Lung microvascular endothelial cell (primary cell): ENCODE measurements around the gene TBX2. TPM values are rescaled to one million over a fixed set of nuclear protein-coding genes. Genes with fewer than 3 reads are reported as not detected.

Experiments used
- DNase-seq, 2 donors: peaks; one replicate each; pipeline versions ENCODE4 v3.0.0 to v3.0.0-alpha.2; 2010; ENCODE audit warnings: low read depth in 2 of 2
- total RNA-seq: library from RNA; depleted of rRNA; stranded (reverse); fragments of >200 nt; gene quantifications from 2 replicates; pipeline ENCODE4 v1.2.1, GENCODE V29; 2014

TBX2 gene
- total RNA-seq, 1 donor from 2014 or later: under 0.01 TPM

- no peak for DNase-seq
Measured at GRCh38 chr17:61368832-61369450, 30.7 kb upstream of the TBX2 start.

DNA sequence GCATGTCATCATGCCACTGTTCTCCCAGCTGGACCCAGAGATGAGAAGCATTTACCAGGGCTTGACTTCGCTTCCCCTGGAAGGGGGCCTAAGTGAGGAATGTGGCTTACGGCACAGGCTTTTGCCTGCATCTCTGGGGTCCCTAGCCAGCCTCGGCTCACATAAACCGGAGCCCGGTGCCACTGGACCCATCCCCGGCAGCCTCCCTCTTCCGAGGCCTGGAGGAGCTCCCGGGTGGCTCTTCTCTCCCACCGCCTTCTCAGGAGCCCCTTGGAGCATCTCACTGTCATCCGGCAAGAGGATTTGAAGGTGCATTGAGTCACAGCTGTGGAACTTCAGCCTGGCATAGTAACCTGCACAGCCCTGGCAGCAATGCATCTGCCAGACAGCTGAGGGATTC is 29.9 kb upstream of the TBX2 start:
- DNase-seq: no peak

GRCh38 chr17:61371179-61371578 is 28.5 kb upstream of the TBX2 start:
- no peak for DNase-seq

DNA sequence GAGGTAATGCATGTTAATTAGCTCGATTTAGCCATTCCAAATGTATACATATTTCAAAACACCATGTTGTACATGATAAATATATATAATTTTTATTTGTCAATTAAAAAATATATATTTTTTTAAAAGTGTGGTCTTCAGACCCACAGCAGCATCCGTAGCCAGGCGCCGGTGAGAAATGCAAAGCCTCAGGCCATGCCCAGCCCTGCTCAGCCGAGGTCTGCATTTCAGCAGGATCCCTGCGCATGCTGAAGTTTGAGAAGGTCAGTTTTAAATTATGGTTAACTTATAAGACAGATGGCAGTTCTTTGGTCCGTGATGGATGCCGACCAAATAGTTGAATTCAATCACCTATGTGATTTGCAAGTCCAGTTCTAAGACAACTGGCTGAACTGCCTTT is 28.0 kb upstream of the TBX2 start:
- no peak for DNase-seq

DNA sequence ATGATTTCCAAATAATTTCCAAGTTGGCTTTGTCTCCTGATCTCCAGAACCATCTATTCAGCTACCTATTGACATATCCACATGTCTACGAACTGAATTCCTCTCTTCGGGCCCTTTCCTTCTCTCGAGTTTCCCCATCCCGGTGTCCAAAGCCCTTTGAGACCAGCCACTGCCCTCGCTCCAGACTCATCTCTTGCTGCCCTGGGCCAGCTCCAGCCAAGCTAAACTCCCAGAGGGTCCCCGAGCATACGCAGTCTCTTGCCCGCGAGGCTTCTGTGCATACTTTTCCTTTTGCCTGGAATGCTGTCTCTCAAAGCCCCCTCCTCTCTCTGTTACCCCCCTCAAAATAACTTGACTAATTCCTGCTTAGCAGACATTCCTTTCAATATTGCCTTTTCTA is 27.2 kb upstream of the TBX2 start:
- no peak for DNase-seq

GRCh38 chr17:61376931-61377838 is 22.5 kb upstream of the TBX2 start:
- DNase-seq: no peak

DNA sequence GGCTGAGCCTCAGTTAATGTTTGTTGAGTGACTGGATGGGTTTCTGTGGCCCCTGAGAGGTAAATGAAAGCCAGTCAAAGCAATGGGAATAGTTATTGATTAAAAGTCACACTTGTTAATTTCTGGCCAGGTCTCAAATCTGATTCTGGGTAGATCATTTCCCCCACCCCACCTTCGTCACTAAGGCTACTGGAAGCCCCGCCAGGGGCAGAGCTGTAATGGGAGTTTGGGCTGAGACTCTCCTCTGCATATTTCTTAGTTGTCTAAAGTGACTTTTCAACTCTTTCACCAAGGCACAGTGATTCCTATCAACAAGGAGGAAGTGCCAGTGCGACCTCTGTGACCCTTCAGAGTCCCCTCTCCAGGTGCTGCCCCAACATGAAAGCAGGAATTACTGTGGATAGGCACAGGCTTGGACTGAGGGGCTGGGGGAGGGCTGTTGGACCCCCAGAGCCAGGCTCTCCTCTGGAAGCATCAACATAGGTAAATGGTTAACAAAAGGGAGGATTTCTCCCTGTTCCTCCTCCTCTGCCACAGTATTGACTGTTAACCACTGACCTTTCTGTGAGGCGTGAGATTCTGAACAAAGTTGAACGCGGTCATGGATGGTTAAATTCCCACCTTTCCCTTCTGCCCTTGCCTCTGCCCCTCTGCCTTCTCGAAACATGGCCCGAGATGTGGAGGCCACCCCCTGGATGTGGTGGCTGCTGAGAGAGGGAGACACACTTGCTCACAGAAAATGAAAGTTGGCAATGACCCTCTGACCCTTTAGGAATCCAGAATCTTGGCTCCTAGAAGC is 20.8 kb upstream of the TBX2 start:
- DNase-seq: no peak

- no peak for DNase-seq
Measured at GRCh38 chr17:61379457-61380216, 20.0 kb upstream of the TBX2 start.

DNA sequence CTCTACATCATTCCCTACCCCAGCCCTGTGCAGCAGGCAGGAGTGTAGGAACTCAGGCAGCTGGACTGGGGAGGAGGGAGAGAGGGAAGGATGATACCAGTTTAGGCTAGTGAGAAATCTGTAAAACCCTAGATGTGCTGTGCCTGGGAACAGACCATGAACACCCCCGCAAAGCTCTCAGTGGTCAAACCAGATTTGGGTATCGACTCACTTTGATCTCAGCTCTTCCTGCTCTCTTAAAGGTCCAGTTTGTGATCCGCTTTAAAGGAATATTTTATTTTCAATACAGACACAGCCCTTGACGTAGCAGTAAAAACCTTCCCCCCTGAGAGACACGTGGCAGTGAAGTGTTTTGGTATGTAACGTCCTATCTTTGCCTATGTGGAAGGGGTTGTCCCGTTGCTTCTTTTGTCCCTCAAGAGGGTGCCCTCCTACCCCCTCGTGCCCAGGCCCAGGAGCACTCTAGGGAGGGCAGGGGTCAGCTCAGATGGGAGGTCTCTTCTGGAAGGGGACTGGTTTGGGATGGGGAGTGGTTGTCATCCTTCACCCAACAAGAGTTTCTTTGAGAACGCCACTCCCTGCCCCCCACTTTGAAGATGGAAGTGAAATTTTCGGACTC is 19.3 kb upstream of the TBX2 start:
- no peak for DNase-seq

- no peak for DNase-seq
Measured at GRCh38 chr17:61380836-61381525, 18.7 kb upstream of the TBX2 start.

GRCh38 chr17:61381537-61381936 is 18.1 kb upstream of the TBX2 start:
- DNase-seq: no peak

DNA sequence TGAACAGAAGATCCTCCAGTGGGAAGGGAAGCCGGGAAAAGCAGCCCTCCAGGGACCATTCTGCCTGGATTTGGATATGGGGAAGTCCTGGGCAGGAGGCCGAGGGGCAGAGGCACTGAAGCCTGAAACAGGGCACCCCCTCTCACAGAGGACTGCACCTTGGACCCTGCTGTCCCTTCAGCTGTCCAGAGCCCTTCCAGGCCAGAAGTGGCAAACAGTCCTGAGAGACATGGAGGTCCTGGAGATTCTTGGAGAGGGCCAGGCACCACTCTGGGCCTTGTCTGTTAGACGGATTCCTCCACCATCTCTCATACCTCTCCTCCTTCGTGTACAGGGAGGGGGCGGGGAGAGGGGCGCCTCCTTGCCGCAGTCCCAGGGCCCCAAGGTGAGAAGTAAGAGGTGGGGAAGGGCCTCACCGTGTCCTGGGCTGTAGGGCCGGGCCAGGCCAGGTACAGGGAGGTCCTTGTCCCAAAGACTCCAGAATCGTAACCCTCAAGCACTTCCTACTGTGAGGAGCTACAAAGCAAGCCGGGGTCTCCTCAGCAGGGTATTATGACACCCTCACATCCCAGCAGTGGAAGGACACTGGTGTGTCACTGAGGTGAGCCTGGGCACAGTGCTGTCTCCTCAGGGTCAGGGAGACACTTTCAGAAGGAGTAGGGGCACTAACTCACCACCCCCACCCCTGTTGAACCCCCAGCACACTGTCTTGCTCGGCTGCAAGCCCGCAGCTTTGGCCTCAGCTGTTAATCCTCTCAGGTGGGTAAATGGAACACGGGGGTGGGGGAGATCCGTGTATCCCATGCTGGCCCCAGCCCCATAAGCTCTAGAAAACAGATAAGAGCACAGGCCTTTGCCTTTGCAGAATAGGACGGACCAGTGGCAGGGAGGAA is 16.6 kb upstream of the TBX2 start:
- DNase-seq: no peak

- no peak for DNase-seq
Measured at GRCh38 chr17:61383689-61384201, 15.9 kb upstream of the TBX2 start.

DNA sequence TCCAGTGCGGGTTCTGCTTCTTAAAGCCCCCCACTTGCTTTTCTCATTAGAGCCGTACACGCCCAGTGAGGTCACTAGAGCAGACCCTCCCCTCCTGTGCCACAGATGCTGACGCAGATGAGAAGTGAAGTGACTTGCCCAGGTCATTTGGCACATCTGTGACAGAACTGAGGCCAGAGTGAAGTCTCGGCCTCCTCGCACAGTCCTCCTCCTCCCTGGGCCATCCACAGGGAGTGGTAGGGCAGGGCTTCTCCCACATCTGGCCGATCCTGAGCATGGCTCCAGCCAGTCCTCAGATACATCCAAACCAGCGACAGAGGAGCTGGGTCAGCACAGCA is 15.3 kb upstream of the TBX2 start:
- DNase-seq: no peak

DNA sequence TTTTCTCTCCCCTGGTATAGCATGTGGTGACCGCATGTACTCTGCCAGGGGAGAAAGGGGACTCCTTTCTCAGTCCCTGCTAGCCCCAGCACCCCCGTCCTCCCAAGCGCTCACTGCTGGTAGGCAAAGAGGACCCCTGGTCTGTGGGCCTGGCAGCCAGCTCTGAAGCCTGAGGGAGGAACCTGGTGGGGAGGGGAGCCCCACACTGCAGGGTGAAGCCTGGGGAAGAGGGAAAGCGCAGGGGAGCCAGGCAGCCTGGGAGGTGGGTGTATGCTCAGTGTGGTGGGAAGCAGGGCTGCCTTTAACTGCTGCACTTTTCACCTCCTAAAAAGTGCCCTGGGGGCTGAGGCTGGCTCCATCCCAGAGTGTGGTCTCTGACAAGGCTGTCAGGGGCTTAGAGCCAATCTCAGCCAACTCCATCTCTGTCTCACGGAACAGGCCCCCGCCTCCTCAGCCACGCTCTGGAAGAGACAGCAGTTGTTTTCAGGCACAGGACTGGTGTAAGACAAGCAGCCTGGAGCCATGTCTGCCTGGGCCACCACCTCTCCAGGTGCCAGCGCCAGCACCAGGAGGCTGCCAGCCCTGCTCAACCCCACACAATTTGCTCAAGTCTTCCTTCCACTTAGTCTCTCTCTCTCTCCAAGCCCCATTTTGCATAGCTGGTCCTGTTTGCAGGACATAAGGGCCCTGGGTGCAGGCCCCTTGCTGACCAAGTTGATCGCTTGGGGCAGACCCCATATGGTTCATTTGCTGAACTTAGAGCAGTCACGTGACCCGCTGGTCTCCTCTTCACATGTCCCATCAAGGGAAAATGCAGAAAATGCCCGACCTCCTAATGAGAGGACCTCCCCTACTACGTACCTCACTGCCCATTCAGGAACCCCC is 14.7 kb upstream of the TBX2 start:
- DNase-seq: no peak

- DNase-seq: no peak
Measured at GRCh38 chr17:61385577-61386236, 13.9 kb upstream of the TBX2 start.

DNA sequence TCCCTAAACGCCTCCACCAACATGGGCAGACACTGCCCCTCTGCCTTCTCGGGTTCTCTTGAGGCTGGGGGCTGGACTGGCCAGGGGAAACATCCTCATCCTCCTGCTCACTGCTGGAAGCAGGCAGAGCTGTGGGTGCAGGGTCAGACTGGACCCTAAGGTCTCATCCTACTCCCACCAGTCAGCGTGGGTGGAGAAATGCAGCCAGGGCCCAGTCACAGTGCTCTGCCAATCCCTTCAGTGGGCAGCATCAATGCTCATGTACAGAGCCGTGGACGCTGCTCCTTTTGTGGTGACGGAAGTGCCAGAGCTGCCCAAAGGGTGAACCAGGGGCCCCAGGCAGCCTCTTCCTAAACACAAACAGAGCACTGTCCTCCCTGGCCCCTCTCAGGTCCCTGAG is 13.4 kb upstream of the TBX2 start:
- no peak for DNase-seq

- DNase-seq: no peak
Measured at GRCh38 chr17:61387011-61387410, 12.6 kb upstream of the TBX2 start.
